Measurements from ENCODE around the gene FAM114A1.

The FAM114A1 gene

GRCh38 chr4:38989487-38989886, 121.9 kb downstream of the FAM114A1 start:
- no peak for DNase-seq
- no peaks in the 10 kb centered on the region for H3K9me3 ChIP-seq (ENCODE audit: severe bottlenecking)
- no peaks in the 10 kb centered on the region for H3K27me3 ChIP-seq (ENCODE audit: insufficient read depth, low read depth, severe bottlenecking)
- H3K4me3 ChIP-seq (ENCODE audit: low read depth, low read length) = no peak overlapping the region
- no peak overlapping the region for H3K27ac ChIP-seq
- H3K36me3 ChIP-seq = no peaks in the 10 kb centered on the region
- TF ChIP-seq CTCF (IDR thresholded peaks at IDR 0.05; ENCODE audit: low read depth, low read length) = no peak

- no peak for TF ChIP-seq CTCF (IDR thresholded peaks at IDR 0.05; ENCODE audit: low read depth, low read length)
- no peak for DNase-seq
- no peaks in the 10 kb centered on the region for H3K36me3 ChIP-seq
- H3K27ac ChIP-seq = no peak overlapping the region
- H3K27me3 ChIP-seq (ENCODE audit: insufficient read depth, low read depth, severe bottlenecking) = no peaks in the 10 kb centered on the region
- H3K4me3 ChIP-seq (ENCODE audit: low read depth, low read length) = no peak overlapping the region
- no peaks in the 10 kb centered on the region for H3K9me3 ChIP-seq (ENCODE audit: severe bottlenecking)
Observed at GRCh38 chr4:38990241-38990640, 122.6 kb downstream of the FAM114A1 start.

- Histone ChIP-seq H3K27me3 (ENCODE audit: insufficient read depth, low read depth, severe bottlenecking) (no peaks in the 10 kb centered on the region), H3K9me3 (ENCODE audit: severe bottlenecking) (no peaks in the 10 kb centered on the region), H3K4me3 (ENCODE audit: low read depth, low read length) (no peak overlapping the region), H3K27ac (no peak overlapping the region), H3K36me3 (no peaks in the 10 kb centered on the region)
- no peak for DNase-seq
- TF ChIP-seq CTCF (IDR thresholded peaks at IDR 0.05; ENCODE audit: low read depth, low read length) = peak; percentile 20; the same call in 1 of the 2 replicates
Observed at GRCh38 chr4:38993683-38994082, 126.1 kb downstream of the FAM114A1 start.

- Histone ChIP-seq H3K27ac (no peak overlapping the region), H3K9me3 (ENCODE audit: severe bottlenecking) (no peaks in the 10 kb centered on the region), H3K4me3 (ENCODE audit: low read depth, low read length) (no peak overlapping the region), H3K27me3 (ENCODE audit: insufficient read depth, low read depth, severe bottlenecking) (no peaks in the 10 kb centered on the region), H3K36me3 (no peaks in the 10 kb centered on the region)
- no peak for TF ChIP-seq CTCF (IDR thresholded peaks at IDR 0.05; ENCODE audit: low read depth, low read length)
- DNase-seq = no peak
Observed at GRCh38 chr4:38994135-38994534, 126.5 kb downstream of the FAM114A1 start.
